H1 (cell line): ENCODE data around the gene LCN9. TPM values are rescaled to one million over a fixed set of nuclear protein-coding genes. Genes with fewer than 3 reads are reported as not detected.

Experiments used
- BRCA1 ChIP-seq: IDR thresholded peaks from 2 replicates; pipeline ENCODE4 v1.6.1; 2012; ENCODE audit warnings: low read depth, low read length, improper control_type of control experiment
- POLR2AphosphoS5 ChIP-seq: IDR thresholded peaks from 2 replicates; pipeline ENCODE4 v1.6.1; 2011; ENCODE audit warnings: low read depth, low read length
- SIX5 ChIP-seq: IDR thresholded peaks from 2 replicates; pipeline ENCODE4 v1.6.1; 2011; ENCODE audit warnings: mild to moderate bottlenecking, low read depth, low read length
- polyA plus RNA-seq, 7 experiments: library from polyadenylated mRNA; depleted of rRNA in 3 of 7; stranded (reverse) in 5 of 7; unstranded in 2 of 7; fragments of >200 nt in 5 of 7; fragments of 200-250 nt in 2 of 7; gene quantifications; 1 replicate in 5 of 7; 2 replicates in 1 of 7; 4 replicates in 1 of 7; pipeline versions ENCODE4 v1.2.1 to v1.2.3, GENCODE V29; 2011 to 2013; ENCODE audit warnings: missing spikeins in 2 of 7, mixed read lengths in 2 of 7
- total RNA-seq: library from RNA; stranded (reverse); fragmentation: NEBNext Ultra II Directional; extraction: Animal tissue kit (Norgen Biotek cat#: 25700); gene quantifications from 2 replicates; pipeline ENCODE4 v1.2.1, GENCODE V29; 2021

LCN9 gene
- total and polyA plus RNA-seq, 2 of the 8 experiments (the other 6 are each of a cell fraction or from before 2014, with no cell fraction given), result 2.3 to 3.1 TPM

GRCh38 chr9:135699440-135699839 is 36.3 kb downstream of the LCN9 start, which contains the start of gene SOHLH1 (continued):
- TF ChIP-seq SIX5, result no peak
- no peak for TF ChIP-seq POLR2AphosphoS5
- no peak for TF ChIP-seq BRCA1
